Endometrial microvascular endothelial cells (primary cell): ENCODE results near the gene PRLH. TPM values are rescaled to one million over a fixed set of nuclear protein-coding genes. Genes with fewer than 3 reads are reported as not detected.

ENCODE experiments used
- in situ Hi-C: cut with HindIII; loops from 2 replicates; pipeline ENCODE4 v1.10.0; 2017; ENCODE audit warnings: low sequenced_read_pairs, low pct_unique_long_range_greater_than_20kb; ENCODE audit errors: inconsistent ontology term
- total RNA-seq: library from RNA; depleted of rRNA; stranded (reverse); fragments of >200 nt; gene quantifications from one replicate; pipeline ENCODE4 v1.2.3, GENCODE V29; 2015; ENCODE audit errors: inconsistent ontology term

The PRLH gene
- total RNA-seq, 1 donor from 2014 or later = not detected

GRCh38 chr2:237538001-237538720, 28.2 kb upstream of the PRLH start:
- in situ Hi-C loops = no loop called here

GRCh38 chr2:237538901-237539300, 27.5 kb upstream of the PRLH start:
- in situ Hi-C loops = no loop called here

GRCh38 chr2:237539681-237540080, 26.7 kb upstream of the PRLH start:
- in situ Hi-C loops = no loop called here

GRCh38 chr2:237540223-237540775, 26.1 kb upstream of the PRLH start:
- in situ Hi-C loops = no loop called here

- in situ Hi-C loops = no loop called here
These were observed 25.6 kb upstream of the PRLH start for GRCh38 chr2:237540823-237541222.

- in situ Hi-C loops = no loop called here
These were observed 25.1 kb upstream of the PRLH start for GRCh38 chr2:237541243-237541642.

GRCh38 chr2:237542001-237542704, 24.2 kb upstream of the PRLH start:
- in situ Hi-C loops = no loop called here

- in situ Hi-C loops = no loop called here
These were observed 20.1 kb upstream of the PRLH start for GRCh38 chr2:237546040-237546875.

GRCh38 chr2:237546876-237547395, 19.4 kb upstream of the PRLH start:
- in situ Hi-C loops = no loop called here

- in situ Hi-C loops = no loop called here
These were observed 18.4 kb upstream of the PRLH start for GRCh38 chr2:237547841-237548416.

GRCh38 chr2:237549216-237549615, 17.2 kb upstream of the PRLH start:
- in situ Hi-C loops = no loop called here

- in situ Hi-C loops = no loop called here
These were observed 16.5 kb upstream of the PRLH start for GRCh38 chr2:237549643-237550415.

GRCh38 chr2:237551071-237551574, 15.3 kb upstream of the PRLH start:
- in situ Hi-C loops = no loop called here

- in situ Hi-C loops = no loop called here
These were observed 13.5 kb upstream of the PRLH start for GRCh38 chr2:237552908-237553307.

GRCh38 chr2:237553948-237554347, 12.4 kb upstream of the PRLH start:
- in situ Hi-C loops = no loop called here

- in situ Hi-C loops = no loop called here
These were observed 10.8 kb upstream of the PRLH start for GRCh38 chr2:237555560-237555959.

- in situ Hi-C loops = no loop called here
These were observed 9.4 kb upstream of the PRLH start for GRCh38 chr2:237556773-237557632.
